Lung (tissue), 12 donors: ENCODE results near the gene EIF4G2. TPM values are rescaled to one million over a fixed set of nuclear protein-coding genes. Genes with fewer than 3 reads are reported as not detected.

ENCODE experiments used
- ATAC-seq: fragments of 200-7000 bp; cut with Tn5 transposase; one replicate; pipeline ENCODE4 v1.9.1; 2020; ENCODE audit warnings: moderate number of reproducible peaks; ENCODE audit not compliant: insufficient read depth, low FRiP score
- DNase-seq, 3 donors: peaks; one replicate each; pipeline ENCODE4 v3.0.0-alpha.2; 2013 to 2017
- H3K27ac ChIP-seq, 2 donors: one replicate each; pipeline ENCODE4 v1.5.1; 2013; ENCODE audit warnings: mild to moderate bottlenecking in 2 of 2, moderate library complexity in 2 of 2, control low read depth in 1 of 2, inconsistent platforms in 1 of 2, low read depth in 1 of 2, low read length in 1 of 2
- H3K27me3 ChIP-seq, 3 donors: one replicate each; pipeline ENCODE4 v1.5.1; 2013; ENCODE audit warnings: low read length in 2 of 3; ENCODE audit not compliant: control insufficient read depth in 3 of 3, insufficient read depth in 3 of 3
- H3K36me3 ChIP-seq, 4 donors: one replicate each; pipeline ENCODE4 v1.5.1; 2013; ENCODE audit warnings: low read length in 4 of 4, mild to moderate bottlenecking in 1 of 4, moderate library complexity in 1 of 4; ENCODE audit not compliant: control insufficient read depth in 4 of 4, insufficient read depth in 4 of 4
- H3K4me1 ChIP-seq, 5 donors: one replicate each; pipeline ENCODE4 v1.5.1; 2013; ENCODE audit warnings: low read length in 5 of 5, mild to moderate bottlenecking in 2 of 5, moderate library complexity in 1 of 5; ENCODE audit not compliant: control insufficient read depth in 5 of 5, insufficient read depth in 5 of 5
- H3K4me3 ChIP-seq: one replicate; pipeline ENCODE4 v1.5.1; 2013; ENCODE audit warnings: mild to moderate bottlenecking, control low read depth, moderate library complexity
- H3K9ac ChIP-seq, 2 donors: one replicate each; pipeline ENCODE4 v1.5.1; 2013; ENCODE audit warnings: low read length in 2 of 2, control low read depth in 1 of 2; ENCODE audit not compliant: insufficient read depth in 1 of 2
- H3K9me3 ChIP-seq, 4 donors: one replicate each; pipeline ENCODE4 v1.5.1; 2013; ENCODE audit warnings: low read length in 3 of 4, mild to moderate bottlenecking in 1 of 4, moderate library complexity in 1 of 4; ENCODE audit not compliant: control insufficient read depth in 4 of 4, insufficient read depth in 3 of 4
- WGBS, 2 donors: extraction: QIAGEN DNeasy Blood & Tissue Kit; methylation state at CpG; one replicate each; pipeline ENCODE4 v1.1.7; 2013; 5-methylcytosine and 5-hydroxymethylcytosine counted together
- polyA plus RNA-seq, 2 donors: library from polyadenylated mRNA; stranded (reverse); fragments of 200-250 nt; gene quantifications; one replicate each; pipeline ENCODE4 v1.2.1, GENCODE V29; 2013
- total RNA-seq, 2 donors: library from RNA; depleted of rRNA in 1 of 2; stranded (reverse); fragments of >200 nt in 1 of 2; gene quantifications; one replicate each; pipeline ENCODE4 v1.2.1, GENCODE V29; 2014 to 2021
- TF ChIP-seq, protein P1 (sequence below): IDR thresholded peaks from 2 replicates; pipeline ENCODE4 v1.5.1; 2012; ENCODE audit warnings: mild to moderate bottlenecking; ENCODE audit errors: control extremely low read depth, extremely low read depth
- donor health status: control.
- donor health status: control.
- donor health status: Bipolar disorder and iron deficiency.
- donor health status: healthy.
- donor health status: DM: yes; HTN: yes; CAD: no.

The EIF4G2 gene
- total and polyA plus RNA-seq, 4 donors, result 189 to 932 (median 538) TPM

DNA sequence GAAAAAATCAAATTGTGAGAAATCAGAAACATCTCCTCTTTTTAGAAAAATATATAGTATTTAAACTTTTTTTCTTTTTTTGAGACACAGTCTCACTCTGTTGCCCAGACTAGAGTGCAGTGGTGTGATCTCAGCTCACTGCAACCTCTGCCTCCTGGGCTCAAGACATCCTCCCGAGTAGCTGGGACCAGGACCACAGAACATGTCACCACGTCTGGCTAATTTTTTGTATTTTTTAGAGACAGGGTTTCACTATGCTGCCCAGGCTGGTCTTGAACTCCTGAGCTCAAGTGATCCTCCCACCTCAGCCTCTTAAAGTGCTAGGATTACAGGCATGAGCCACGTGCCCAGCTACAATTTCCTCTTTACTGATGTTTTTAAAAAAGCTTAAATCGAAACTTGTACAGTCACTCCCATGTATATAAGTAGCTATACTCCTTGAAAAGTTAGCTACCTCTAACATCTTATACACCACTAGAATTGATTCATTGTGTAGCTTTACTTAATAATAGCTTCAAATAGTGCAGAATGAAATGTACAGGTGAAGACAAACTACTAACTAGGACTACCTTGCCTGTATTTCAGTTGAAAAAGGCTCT, 10.3 kb downstream of the EIF4G2 start:
- WGBS, 2 donors, result 45 to 61% methylated on average over 4 of the region's 4 CpGs
- no peak overlapping the region for H3K27ac ChIP-seq
- peaks cover 0 to 10% (median 0%) of the 10 kb centered on the region in 5 donors for H3K4me1 ChIP-seq
- no peak overlapping the region for H3K4me3 ChIP-seq
- H3K9ac ChIP-seq, result no peak overlapping the region
- no peaks in the 10 kb centered on the region for H3K9me3 ChIP-seq
- no peaks in the 10 kb centered on the region for H3K27me3 ChIP-seq
- no peak for DNase-seq
- TF ChIP-seq, protein P1, sequence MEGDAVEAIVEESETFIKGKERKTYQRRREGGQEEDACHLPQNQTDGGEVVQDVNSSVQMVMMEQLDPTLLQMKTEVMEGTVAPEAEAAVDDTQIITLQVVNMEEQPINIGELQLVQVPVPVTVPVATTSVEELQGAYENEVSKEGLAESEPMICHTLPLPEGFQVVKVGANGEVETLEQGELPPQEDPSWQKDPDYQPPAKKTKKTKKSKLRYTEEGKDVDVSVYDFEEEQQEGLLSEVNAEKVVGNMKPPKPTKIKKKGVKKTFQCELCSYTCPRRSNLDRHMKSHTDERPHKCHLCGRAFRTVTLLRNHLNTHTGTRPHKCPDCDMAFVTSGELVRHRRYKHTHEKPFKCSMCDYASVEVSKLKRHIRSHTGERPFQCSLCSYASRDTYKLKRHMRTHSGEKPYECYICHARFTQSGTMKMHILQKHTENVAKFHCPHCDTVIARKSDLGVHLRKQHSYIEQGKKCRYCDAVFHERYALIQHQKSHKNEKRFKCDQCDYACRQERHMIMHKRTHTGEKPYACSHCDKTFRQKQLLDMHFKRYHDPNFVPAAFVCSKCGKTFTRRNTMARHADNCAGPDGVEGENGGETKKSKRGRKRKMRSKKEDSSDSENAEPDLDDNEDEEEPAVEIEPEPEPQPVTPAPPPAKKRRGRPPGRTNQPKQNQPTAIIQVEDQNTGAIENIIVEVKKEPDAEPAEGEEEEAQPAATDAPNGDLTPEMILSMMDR, result no peak
- peaks cover 24 to 71% (median 67%) of the 10 kb centered on the region in 4 donors for H3K36me3 ChIP-seq
- ATAC-seq, result no peak

DNA sequence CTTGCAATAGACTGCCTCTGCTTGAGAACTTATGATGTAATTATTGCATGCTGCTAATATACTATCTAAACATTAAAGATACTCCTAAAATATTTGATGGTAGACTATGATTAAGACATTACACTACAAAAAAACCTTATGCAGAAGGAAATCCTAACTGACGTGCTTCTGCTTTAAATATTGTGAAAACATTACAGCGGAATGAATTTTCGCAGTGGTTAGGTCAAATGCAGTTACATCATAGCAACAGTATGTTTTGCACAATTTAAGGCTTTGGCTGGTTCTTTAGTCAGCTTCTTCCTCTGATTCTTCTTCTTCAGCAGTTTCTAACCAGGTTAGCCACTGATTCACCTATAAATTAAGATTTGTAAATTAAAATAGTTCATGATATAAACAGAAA, 11.2 kb downstream of the EIF4G2 start:
- no peaks in the 10 kb centered on the region for H3K9me3 ChIP-seq
- TF ChIP-seq, protein P1, result no peak
- DNase-seq (peak in 1 of 3 donors; percentile 5), ATAC-seq (no peak)
- no peak overlapping the region for H3K27ac ChIP-seq
- H3K9ac ChIP-seq, result no peak overlapping the region
- H3K4me3 ChIP-seq, result no peak overlapping the region
- H3K36me3 ChIP-seq, result peaks cover 21 to 62% (median 58%) of the 10 kb centered on the region in 4 donors
- 31 to 67% methylated on average over 3 of the region's 3 CpGs for WGBS, 2 donors
- H3K27me3 ChIP-seq, result no peaks in the 10 kb centered on the region
- H3K4me1 ChIP-seq, result peaks cover 0 to 7% (median 0%) of the 10 kb centered on the region in 5 donors

DNA sequence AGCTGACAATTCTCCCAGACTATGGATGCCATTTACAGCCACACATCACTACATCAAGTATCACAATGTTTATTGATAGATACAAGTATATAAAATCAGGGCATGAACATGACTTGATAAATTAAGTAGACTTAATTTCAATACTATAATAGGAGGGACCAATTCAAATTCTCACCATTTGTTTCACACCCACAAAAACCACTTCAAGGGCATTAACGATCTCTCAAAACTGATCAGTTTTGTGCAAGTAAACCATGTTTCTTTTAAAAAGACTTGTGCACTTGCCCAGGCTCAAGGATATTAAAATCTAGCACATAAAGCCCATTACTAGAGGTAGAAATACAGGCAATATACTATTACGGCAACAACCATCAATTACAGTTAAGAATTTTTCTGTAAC, 11.7 kb downstream of the EIF4G2 start:
- ATAC-seq (no peak), DNase-seq (no peak)
- TF ChIP-seq, protein P1, result no peak
- no peak overlapping the region for H3K27ac ChIP-seq
- H3K9ac ChIP-seq, result no peak overlapping the region
- no peaks in the 10 kb centered on the region for H3K27me3 ChIP-seq
- H3K4me1 ChIP-seq, result peaks cover 0 to 7% (median 0%) of the 10 kb centered on the region in 5 donors
- 71 to 83% methylated on average over 2 of the region's 2 CpGs for WGBS, 2 donors
- H3K36me3 ChIP-seq, result peaks cover 19 to 57% (median 53%) of the 10 kb centered on the region in 4 donors
- H3K9me3 ChIP-seq, result no peaks in the 10 kb centered on the region
- H3K4me3 ChIP-seq, result no peak overlapping the region

DNA sequence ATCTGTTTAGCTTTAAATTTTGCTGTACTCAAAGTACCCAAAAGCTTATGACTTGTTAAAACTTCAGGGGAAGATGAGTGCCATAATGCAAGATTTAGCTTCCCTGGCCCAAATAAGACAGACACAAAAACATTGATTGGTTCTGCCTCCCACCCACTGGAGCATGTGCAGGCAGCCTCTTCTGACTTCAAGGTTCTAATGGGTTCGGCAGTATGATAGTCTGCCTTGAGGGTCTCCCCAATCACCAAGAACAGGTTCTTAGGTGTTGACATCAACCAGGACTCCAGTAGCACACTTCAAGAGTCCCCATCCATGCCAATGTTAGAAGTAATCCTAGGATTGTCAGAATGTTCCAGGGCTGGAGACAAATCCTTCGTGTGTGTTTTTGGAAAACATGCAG, 12.5 kb downstream of the EIF4G2 start:
- peak in 1 of 3 donors; percentile 4 for DNase-seq
- Histone ChIP-seq H3K4me1 (peaks cover 0 to 7% (median 0%) of the 10 kb centered on the region in 5 donors), H3K36me3 (peaks cover 16 to 49% (median 46%) of the 10 kb centered on the region in 4 donors), H3K27me3 (no peaks in the 10 kb centered on the region), H3K27ac (no peak overlapping the region), H3K4me3 (no peak overlapping the region), H3K9me3 (no peaks in the 10 kb centered on the region), H3K9ac (no peak overlapping the region)
- ATAC-seq, result no peak
- 73 to 90% methylated on average over 2 of the region's 2 CpGs for WGBS, 2 donors
- TF ChIP-seq, protein P1, result no peak
